22Rv1 (cell line): ENCODE results near the gene TAF8.

ENCODE experiments used
- ZFX ChIP-seq: fragments of 450-650 bp; IDR thresholded peaks from 2 replicates; pipeline ENCODE4 v1.6.1; 2017; ENCODE audit warnings: antibody characterized with exemption, borderline replicate concordance
- TF ChIP-seq, protein P1 (sequence below): fragments of 450-650 bp; IDR thresholded peaks from 2 replicates; pipeline ENCODE4 v1.5.1; 2017; ENCODE audit warnings: mild to moderate bottlenecking

- TF ChIP-seq, protein P1, sequence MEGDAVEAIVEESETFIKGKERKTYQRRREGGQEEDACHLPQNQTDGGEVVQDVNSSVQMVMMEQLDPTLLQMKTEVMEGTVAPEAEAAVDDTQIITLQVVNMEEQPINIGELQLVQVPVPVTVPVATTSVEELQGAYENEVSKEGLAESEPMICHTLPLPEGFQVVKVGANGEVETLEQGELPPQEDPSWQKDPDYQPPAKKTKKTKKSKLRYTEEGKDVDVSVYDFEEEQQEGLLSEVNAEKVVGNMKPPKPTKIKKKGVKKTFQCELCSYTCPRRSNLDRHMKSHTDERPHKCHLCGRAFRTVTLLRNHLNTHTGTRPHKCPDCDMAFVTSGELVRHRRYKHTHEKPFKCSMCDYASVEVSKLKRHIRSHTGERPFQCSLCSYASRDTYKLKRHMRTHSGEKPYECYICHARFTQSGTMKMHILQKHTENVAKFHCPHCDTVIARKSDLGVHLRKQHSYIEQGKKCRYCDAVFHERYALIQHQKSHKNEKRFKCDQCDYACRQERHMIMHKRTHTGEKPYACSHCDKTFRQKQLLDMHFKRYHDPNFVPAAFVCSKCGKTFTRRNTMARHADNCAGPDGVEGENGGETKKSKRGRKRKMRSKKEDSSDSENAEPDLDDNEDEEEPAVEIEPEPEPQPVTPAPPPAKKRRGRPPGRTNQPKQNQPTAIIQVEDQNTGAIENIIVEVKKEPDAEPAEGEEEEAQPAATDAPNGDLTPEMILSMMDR, result no peak
- TF ChIP-seq ZFX, result no peak
Measured at GRCh38 chr6:42124223-42124836, 74.0 kb downstream of the TAF8 start.
